HepG2 (cell line): Measurements from ENCODE around the gene ZFP62. TPM values are rescaled to one million over a fixed set of nuclear protein-coding genes. Genes with fewer than 3 reads are reported as not detected.

Source experiments
- CEBPZ ChIP-seq: IDR thresholded peaks from 2 replicates; pipeline ENCODE4 v1.6.1; 2012; ENCODE audit warnings: low read length, improper control_type of control experiment
- MNT ChIP-seq: fragments of 450-650 bp; IDR thresholded peaks from 2 replicates; pipeline ENCODE4 v1.6.1; 2016
- PTBP1 ChIP-seq: fragments of 200-400 bp; formaldehyde crosslinking; IDR thresholded peaks from 2 replicates; pipeline ENCODE4 v1.6.1; 2018; ENCODE audit warnings: low read length, low read depth; ENCODE audit not compliant: poor library complexity, severe bottlenecking
- SIN3A ChIP-seq: IDR thresholded peaks from 2 replicates; pipeline ENCODE4 v1.6.1; 2011; ENCODE audit warnings: low read depth, mild to moderate bottlenecking, control low read depth, low read length, borderline replicate concordance
- TBX3 ChIP-seq: fragments of 450-650 bp; IDR thresholded peaks from 2 replicates; pipeline ENCODE4 v1.6.1; 2017; ENCODE audit warnings: antibody characterized with exemption, mild to moderate bottlenecking, inconsistent platforms, borderline replicate concordance
- THAP8 ChIP-seq: sonication (generic); formaldehyde crosslinking; IDR thresholded peaks from 2 replicates; pipeline ENCODE4 v1.5.1; 2020; ENCODE audit warnings: missing genetic modification reagents, mild to moderate bottlenecking, borderline replicate concordance
- THAP9 ChIP-seq: sonication (generic); formaldehyde crosslinking; IDR thresholded peaks from 2 replicates; pipeline ENCODE4; 2020; ENCODE audit warnings: missing genetic modification reagents, mild to moderate bottlenecking, borderline replicate concordance
- TP53 ChIP-seq: sonication (generic); formaldehyde crosslinking; conservative IDR thresholded peaks from 2 replicates; pipeline ENCODE4 v1.4.0; 2020; ENCODE audit warnings: missing genetic modification reagents
- ZFP1 ChIP-seq: IDR thresholded peaks from 2 replicates; pipeline ENCODE4 v1.6.1; 2016
- ZFP91 ChIP-seq: sonication (generic); formaldehyde crosslinking; IDR thresholded peaks from 2 replicates; pipeline ENCODE4 v1.9.0; 2022; ENCODE audit warnings: missing genetic modification reagents, mild to moderate bottlenecking, borderline replicate concordance
- ZNF18 ChIP-seq: sonication (generic); formaldehyde crosslinking; IDR thresholded peaks from 2 replicates; pipeline ENCODE4 v1.8.0; 2022; ENCODE audit warnings: mild to moderate bottlenecking, missing genetic modification reagents; ENCODE audit not compliant: insufficient replicate concordance
- ZNF180 ChIP-seq: sonication (generic); formaldehyde crosslinking; IDR thresholded peaks from 2 replicates; pipeline ENCODE4 v1.4.0; 2020; ENCODE audit warnings: low read depth, missing genetic modification reagents, borderline replicate concordance
- ZNF709 ChIP-seq: sonication (generic); formaldehyde crosslinking; IDR thresholded peaks from 2 replicates; pipeline ENCODE4 v1.5.0; 2020; ENCODE audit warnings: mild to moderate bottlenecking, missing genetic modification reagents
- ZZZ3 ChIP-seq: sonication (generic); formaldehyde crosslinking; IDR thresholded peaks from 2 replicates; pipeline ENCODE4 v1.4.0; 2020; ENCODE audit warnings: missing genetic modification reagents, mild to moderate bottlenecking, borderline replicate concordance
- polyA plus RNA-seq, 8 experiments: library from polyadenylated mRNA; depleted of rRNA in 3 of 8; stranded (reverse) in 7 of 8; unstranded in 1 of 8; fragments of >200 nt; fragmentation: Illumina TruSeq in 4 of 8; extraction: Trizol in 4 of 8; gene quantifications; 2 replicates each; pipeline versions ENCODE4 v1.2.1 to v1.2.3, GENCODE V29; 2011 to 2016; ENCODE audit warnings: low read depth in 4 of 8, missing spikeins in 1 of 8, mixed read lengths in 1 of 8; ENCODE audit not compliant: insufficient read depth in 1 of 8
- total RNA-seq, 5 experiments: library from RNA; depleted of rRNA; stranded (reverse); fragments of >200 nt; fragmentation: Illumina TruSeq; extraction: Trizol; gene quantifications; 2 replicates each; pipeline ENCODE4 v1.2.3, GENCODE V29; 2016; ENCODE audit warnings: low read depth in 1 of 5

ZFP62 gene
- total and polyA plus RNA-seq, 2 of the 13 experiments (the other 11 are each of a cell fraction or from before 2014, with no cell fraction given): 8.2 to 19.4 TPM

- TF ChIP-seq THAP9 (CRISPR knock-in tag) (0 out of 2 replicates have a peak, but pooled peaks have one; percentile 21), ZNF709 (CRISPR knock-in tag) (peak; percentile 68; the same call in 1 of the 2 replicates), ZZZ3 (CRISPR knock-in tag) (no peak), ZNF18 (peak; percentile 68), TBX3 (no peak), SIN3A (no peak), ZFP1 (CRISPR knock-in tag) (no peak), CEBPZ (no peak), MNT (no peak), THAP8 (CRISPR knock-in tag) (no peak), PTBP1 (no peak), ZFP91 (peak; percentile 75; the same call in 1 of the 2 replicates), TP53 (CRISPR knock-in tag) (0 out of 2 replicates have a peak, but pooled peaks have one; percentile 27), ZNF180 (CRISPR knock-in tag) (no peak)
Observed at GRCh38 chr5:180860887-180861822, at the start of gene ZFP62 (continued).
